GM19238 (cell line): ENCODE results near the gene RPS17.

Source experiments
- DNase-seq: peaks from one replicate; pipeline ENCODE4 v3.0.0; 2011; ENCODE audit warnings: low spot score; ENCODE audit not compliant: insufficient read length

The RPS17 gene

GRCh38 chr15:82540055-82540983, at the start of gene RPS17:
Gene RPS17, minus strand, starts transcription at chr15:82540457. Its CDS starts 29 bp downstream, at chr15:82540428.
- peak; percentile 98 for DNase-seq

GRCh38 chr15:82587805-82588204, 47.5 kb upstream of the RPS17 start:
- no peak for DNase-seq

GRCh38 chr15:82585072-82585471, 44.8 kb upstream of the RPS17 start:
- no peak for DNase-seq

GRCh38 chr15:82580713-82581112, 40.5 kb upstream of the RPS17 start:
- no peak for DNase-seq

- no peak for DNase-seq
Measured at GRCh38 chr15:82575335-82575734, 35.1 kb upstream of the RPS17 start.

- DNase-seq = no peak
Measured at GRCh38 chr15:82572986-82573385, 32.7 kb upstream of the RPS17 start.

GRCh38 chr15:82572311-82572710, 32.1 kb upstream of the RPS17 start:
- no peak for DNase-seq

GRCh38 chr15:82571722-82572222, 31.5 kb upstream of the RPS17 start:
- no peak for DNase-seq

- DNase-seq = no peak
Measured at GRCh38 chr15:82570721-82571508, 30.7 kb upstream of the RPS17 start.

- DNase-seq = no peak
Measured at GRCh38 chr15:82569834-82570233, 29.6 kb upstream of the RPS17 start.

- DNase-seq = no peak
Measured at GRCh38 chr15:82568986-82569385, 28.7 kb upstream of the RPS17 start.

- no peak for DNase-seq
Measured at GRCh38 chr15:82567661-82568060, 27.4 kb upstream of the RPS17 start.

GRCh38 chr15:82566690-82567089, 26.4 kb upstream of the RPS17 start:
- DNase-seq = no peak

GRCh38 chr15:82558502-82558901, 18.2 kb upstream of the RPS17 start:
- DNase-seq = no peak

GRCh38 chr15:82556315-82557035, 16.2 kb upstream of the RPS17 start:
- DNase-seq = no peak

GRCh38 chr15:82554849-82555248, 14.6 kb upstream of the RPS17 start:
- DNase-seq = no peak

- no peak for DNase-seq
Measured at GRCh38 chr15:82554351-82554750, 14.1 kb upstream of the RPS17 start.

- DNase-seq = no peak
Measured at GRCh38 chr15:82553846-82554245, 13.6 kb upstream of the RPS17 start.

- no peak for DNase-seq
Measured at GRCh38 chr15:82552861-82553260, 12.6 kb upstream of the RPS17 start.

GRCh38 chr15:82551646-82552247, 11.5 kb upstream of the RPS17 start:
- no peak for DNase-seq

- no peak for DNase-seq
Measured at GRCh38 chr15:82549199-82549665, 9.0 kb upstream of the RPS17 start.
